ENCODE measurements around the gene FOXN4. TPM values are rescaled to one million over a fixed set of nuclear protein-coding genes. Genes with fewer than 3 reads are reported as not detected.

FOXN4 gene
- total and polyA plus RNA-seq, 12 donors, result 0.22 to 0.24 TPM; not detected in 10

GRCh38 chr12:109352184-109352583 is 43.1 kb upstream of the FOXN4 start:
- DNase-seq, result no peak
- H3K4me3 ChIP-seq, result no peak overlapping the region
- no peaks in the 10 kb centered on the region for H3K9me3 ChIP-seq (replicated peaks in 1 of 3)
- no peaks in the 10 kb centered on the region for H3K36me3 ChIP-seq (replicated peaks in 1 of 2)
- TF ChIP-seq CTCF (IDR thresholded peaks at IDR 0.05) (no peak), POLR2A (IDR thresholded peaks at IDR 0.05) (no peak)
- H3K4me1 ChIP-seq (replicated peaks in 1 of 2), result no peaks in the 10 kb centered on the region
- no peak overlapping the region for H3K27ac ChIP-seq
- intact Hi-C loops (cut with DNase I), result no loop called here
- H3K27me3 ChIP-seq, result peaks cover 7% of the 10 kb centered on the region
- WGBS, 4 donors, result 51 to 66% (median 55%) methylated on average over 6 of the region's 6 CpGs

GRCh38 chr12:109347589-109347988 is 38.5 kb upstream of the FOXN4 start, which contains the start of gene MYO1H:
Gene MYO1H, plus strand, starts transcription at chr12:109347900. Its CDS starts 61 bp downstream, at chr12:109347961.
- H3K9me3 ChIP-seq (replicated peaks in 1 of 3), result no peaks in the 10 kb centered on the region
- H3K4me3 ChIP-seq, result no peak within 1 kb of the TSS
- H3K27me3 ChIP-seq, result no peaks in the 10 kb centered on the region
- no peak for TF ChIP-seq CTCF (IDR thresholded peaks at IDR 0.05)
- no peak for TF ChIP-seq POLR2A (IDR thresholded peaks at IDR 0.05)
- no peak within 1 kb of the TSS for H3K27ac ChIP-seq
- intact Hi-C loops (cut with DNase I), result no loop called here
- WGBS, 4 donors, result 83 to 88% (median 84%) methylated on average over 8 of the region's 8 CpGs
- no peaks in the 10 kb centered on the region for H3K4me1 ChIP-seq (replicated peaks in 1 of 2)
- DNase-seq, result no peak
- H3K36me3 ChIP-seq (replicated peaks in 1 of 2), result no peaks in the 10 kb centered on the region

- Histone ChIP-seq H3K4me3 (no peak overlapping the region), H3K4me1 (replicated peaks in 1 of 2) (no peaks in the 10 kb centered on the region), H3K9me3 (replicated peaks in 1 of 3) (no peaks in the 10 kb centered on the region), H3K27ac (no peak overlapping the region), H3K36me3 (replicated peaks in 1 of 2) (no peaks in the 10 kb centered on the region), H3K27me3 (no peaks in the 10 kb centered on the region)
- intact Hi-C loops (cut with DNase I), result no loop called here
- TF ChIP-seq POLR2A (IDR thresholded peaks at IDR 0.05) (no peak), CTCF (IDR thresholded peaks at IDR 0.05) (no peak)
- 80 to 84% (median 83%) methylated on average over 3 of the region's 3 CpGs for WGBS, 4 donors
- DNase-seq, result no peak
Measured at GRCh38 chr12:109346920-109347319, 37.8 kb upstream of the FOXN4 start.

- Histone ChIP-seq H3K27me3 (no peaks in the 10 kb centered on the region), H3K4me1 (replicated peaks in 1 of 2) (no peaks in the 10 kb centered on the region), H3K27ac (no peak overlapping the region), H3K36me3 (replicated peaks in 1 of 2) (no peaks in the 10 kb centered on the region), H3K4me3 (no peak overlapping the region), H3K9me3 (replicated peaks in 1 of 3) (no peaks in the 10 kb centered on the region)
- 69 to 87% (median 83%) methylated on average over 2 of the region's 2 CpGs for WGBS, 4 donors
- DNase-seq, result no peak
- TF ChIP-seq CTCF (IDR thresholded peaks at IDR 0.05) (no peak), POLR2A (IDR thresholded peaks at IDR 0.05) (no peak)
- intact Hi-C loops (cut with DNase I), result no loop called here
Measured at GRCh38 chr12:109345428-109345827, 36.3 kb upstream of the FOXN4 start.
